Caco-2 (cell line): ENCODE results near the gene PPP4R2. TPM values are rescaled to one million over a fixed set of nuclear protein-coding genes. Genes with fewer than 3 reads are reported as not detected.

Source experiments
- BruUV-seq: library from RNA; stranded (reverse); fragments of 400-500 nt; replicated peaks from 2 replicates; lab custom pipeline; 2021; lab: Mats Ljungman, UMichigan
- CTCF ChIA-PET: fragments of 300-600 bp; sonication (Branson Sonifier 250); formaldehyde crosslinking; loops from one replicate; lab custom pipeline; 2022; ENCODE audit warnings: antibody characterized with exemption; lab: Charles Lee
- POLR2A ChIA-PET: fragments of 300-600 bp; sonication (Branson Sonifier 250); formaldehyde crosslinking; loops from one replicate; lab custom pipeline; 2022; ENCODE audit warnings: antibody characterized with exemption; lab: Charles Lee
- DNase-seq, 2 experiments: peaks; one replicate each; pipeline versions ENCODE4 v3.0.0 to v3.0.0-alpha.2; 2020 to 2022
- H3K27me3 ChIP-seq: replicated peaks from 2 replicates; pipeline ENCODE4 v1.6.0; 2011; ENCODE audit warnings: low read length; ENCODE audit not compliant: control insufficient read depth, insufficient read depth
- H3K36me3 ChIP-seq: 2 replicates; pipeline ENCODE4 v1.5.1; 2011; ENCODE audit warnings: low read length; ENCODE audit not compliant: control insufficient read depth, insufficient read depth
- H3K4me1 ChIP-seq: fragments of 250-450 bp; sonication (Bioruptor Pico); 2 replicates; pipeline ENCODE4 v1.5.1; 2020; ENCODE audit warnings: mild to moderate bottlenecking
- H3K4me3 ChIP-seq: 2 replicates; pipeline ENCODE4 v1.5.1; 2011; ENCODE audit warnings: low read depth, mild to moderate bottlenecking, control low read depth, low read length
- H3K9me3 ChIP-seq: fragments of 250-450 bp; sonication (Bioruptor Pico); 2 replicates; pipeline ENCODE4 v1.5.1; 2020; ENCODE audit warnings: mild to moderate bottlenecking, moderate library complexity
- H3K27ac Mint-ChIP-seq: one replicate; pipeline ENCODE4 v1.8.0; 2022; ENCODE audit warnings: mixed read lengths; ENCODE audit not compliant: unreplicated experiment
- H3K27me3 Mint-ChIP-seq: one replicate; pipeline ENCODE4 v1.8.0; 2022; ENCODE audit warnings: mixed read lengths; ENCODE audit not compliant: insufficient read depth, unreplicated experiment
- H3K36me3 Mint-ChIP-seq: one replicate; pipeline ENCODE4 v1.8.0; 2022; ENCODE audit warnings: mild to moderate bottlenecking, mixed read lengths; ENCODE audit not compliant: insufficient read depth, unreplicated experiment
- H3K4me1 Mint-ChIP-seq: one replicate; pipeline ENCODE4 v1.8.0; 2022; ENCODE audit warnings: low read depth, mixed read lengths; ENCODE audit not compliant: unreplicated experiment
- H3K4me3 Mint-ChIP-seq: one replicate; pipeline ENCODE4 v1.8.0; 2022; ENCODE audit warnings: mild to moderate bottlenecking, moderate library complexity, mixed read lengths; ENCODE audit not compliant: unreplicated experiment
- H3K9me3 Mint-ChIP-seq: one replicate; pipeline ENCODE4 v1.8.0; 2022; ENCODE audit warnings: mixed read lengths; ENCODE audit not compliant: unreplicated experiment
- intact Hi-C: fragments of 100-400 bp; cut with micrococcal nuclease; formaldehyde crosslinking; loops from one replicate; pipeline ENCODE4 v1.10.0; 2022; ENCODE audit not compliant: unreplicated experiment
- total RNA-seq: library from RNA; stranded (reverse); gene quantifications from 2 replicates; pipeline ENCODE4 v1.2.3, GENCODE V29; 2022
- TF ChIP-seq, protein P1 (sequence below), 2 experiments: fragments of 200-600 bp in 1 of 2; IDR thresholded peaks; 1 replicate in 1 of 2; 2 replicates in 1 of 2; pipeline versions ENCODE4 v1.5.1 to v1.8.0; 2011 to 2022; ENCODE audit warnings: antibody characterized with exemption in 1 of 2, control low read depth in 1 of 2, inconsistent platforms in 1 of 2, low read depth in 1 of 2, low read length in 1 of 2, mild to moderate bottlenecking in 1 of 2, moderate library complexity in 1 of 2; ENCODE audit not compliant: insufficient read depth in 1 of 2, severe bottlenecking in 1 of 2, unreplicated experiment in 1 of 2

Gene PPP4R2
- total RNA-seq, 1 experiment from 2014 or later, result 91.3 TPM

DNA sequence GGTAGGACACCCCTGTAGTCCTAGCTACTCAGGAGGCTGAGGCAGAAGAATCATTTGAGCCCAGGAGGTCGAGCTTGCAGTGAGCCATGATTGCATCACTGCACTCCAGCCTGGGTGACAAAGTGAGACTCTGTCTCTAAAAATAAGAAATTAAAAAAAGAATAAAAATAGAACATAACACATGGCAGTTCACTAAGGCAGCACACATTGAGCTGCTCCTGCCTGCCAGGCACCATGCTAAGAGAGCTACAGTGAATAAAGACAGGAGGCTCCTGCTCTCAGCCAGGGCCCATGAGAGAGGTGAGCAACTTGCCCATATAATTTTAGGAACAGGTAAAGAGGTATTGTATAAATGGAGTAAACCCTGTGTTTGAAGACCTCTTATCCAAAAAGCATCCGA is 119.2 kb downstream of the PPP4R2 start:
- TF ChIP-seq, protein P1, sequence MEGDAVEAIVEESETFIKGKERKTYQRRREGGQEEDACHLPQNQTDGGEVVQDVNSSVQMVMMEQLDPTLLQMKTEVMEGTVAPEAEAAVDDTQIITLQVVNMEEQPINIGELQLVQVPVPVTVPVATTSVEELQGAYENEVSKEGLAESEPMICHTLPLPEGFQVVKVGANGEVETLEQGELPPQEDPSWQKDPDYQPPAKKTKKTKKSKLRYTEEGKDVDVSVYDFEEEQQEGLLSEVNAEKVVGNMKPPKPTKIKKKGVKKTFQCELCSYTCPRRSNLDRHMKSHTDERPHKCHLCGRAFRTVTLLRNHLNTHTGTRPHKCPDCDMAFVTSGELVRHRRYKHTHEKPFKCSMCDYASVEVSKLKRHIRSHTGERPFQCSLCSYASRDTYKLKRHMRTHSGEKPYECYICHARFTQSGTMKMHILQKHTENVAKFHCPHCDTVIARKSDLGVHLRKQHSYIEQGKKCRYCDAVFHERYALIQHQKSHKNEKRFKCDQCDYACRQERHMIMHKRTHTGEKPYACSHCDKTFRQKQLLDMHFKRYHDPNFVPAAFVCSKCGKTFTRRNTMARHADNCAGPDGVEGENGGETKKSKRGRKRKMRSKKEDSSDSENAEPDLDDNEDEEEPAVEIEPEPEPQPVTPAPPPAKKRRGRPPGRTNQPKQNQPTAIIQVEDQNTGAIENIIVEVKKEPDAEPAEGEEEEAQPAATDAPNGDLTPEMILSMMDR (IDR thresholded peaks at IDR 0.05; ENCODE audit: insufficient read depth in 1 of 2, low read depth in 1 of 2, low read length in 1 of 2, severe bottlenecking in 1 of 2, unreplicated experiment in 1 of 2), result no peak
- no TSS peak for BruUV-seq
- no peak overlapping the region for H3K4me3 ChIP-seq
- Mint-ChIP-seq H3K36me3 (no peaks in the 10 kb centered on the region), H3K4me1 (no peaks in the 10 kb centered on the region), H3K9me3 (no peaks in the 10 kb centered on the region), H3K27ac (no peak overlapping the region), H3K27me3 (no peaks in the 10 kb centered on the region), H3K4me3 (no peak overlapping the region)
- no peaks in the 10 kb centered on the region for H3K4me1 ChIP-seq
- CTCF ChIA-PET, result no interaction called here
- POLR2A ChIA-PET, result no interaction called here
- no peaks in the 10 kb centered on the region for H3K9me3 ChIP-seq
- intact Hi-C loops, result no loop called here
- H3K27me3 ChIP-seq, result no peaks in the 10 kb centered on the region
- H3K36me3 ChIP-seq, result no peaks in the 10 kb centered on the region
- DNase-seq, result no peak

Other genes starting within 250 kb of the PPP4R2 start
- gene SHQ1, start 148.4 kb upstream of the PPP4R2 start, total RNA-seq, result 18.8 and 20.2 TPM in 2 replicates
- 3.4 and 4.8 TPM in 2 replicates for gene GXYLT2, start 108.8 kb upstream of the PPP4R2 start, total RNA-seq
- 5.6 and 6.9 TPM in 2 replicates for gene EBLN2, start 64.8 kb downstream of the PPP4R2 start, total RNA-seq